Measurements from ENCODE around the gene MYO5B.

MYO5B gene

DNA sequence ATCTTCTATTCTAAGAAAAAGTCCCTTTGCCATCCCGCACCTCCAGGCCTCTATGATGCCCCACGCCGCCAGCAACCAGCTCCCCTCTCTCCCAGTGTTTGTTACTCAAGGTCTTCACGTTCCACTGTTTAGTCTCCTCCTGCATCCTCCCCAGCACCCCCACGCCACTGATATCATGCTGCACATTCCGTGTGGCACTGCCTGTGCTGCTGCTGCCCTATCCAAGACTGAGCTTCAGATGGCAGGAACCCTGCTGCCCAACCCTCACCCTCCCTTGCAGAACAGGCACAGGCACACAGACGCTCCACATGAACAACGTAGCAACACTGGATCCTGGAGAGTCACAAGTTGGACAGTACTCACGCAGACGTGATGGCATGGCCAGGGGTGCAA lies 35.3 kb downstream of the MYO5B start:
- no peak overlapping the region for H3K27ac ChIP-seq
- H3K4me2 ChIP-seq = no peak overlapping the region
- no peaks in the 10 kb centered on the region for H3K4me1 ChIP-seq
- H3K9me3 ChIP-seq = no peaks in the 10 kb centered on the region
- no peaks in the 10 kb centered on the region for H3K36me3 ChIP-seq
- no peak for TF ChIP-seq Cebpa-rat (IDR thresholded peaks at IDR 0.05)
- no peak overlapping the region for H3K4me3 ChIP-seq
- H4K20me1 ChIP-seq = no peaks in the 10 kb centered on the region
- no peak overlapping the region for H3K9ac ChIP-seq
- no peaks in the 10 kb centered on the region for H3K27me3 ChIP-seq

GRCh38 chr18:50158866-50159653 lies 35.9 kb downstream of the MYO5B start:
- Histone ChIP-seq H3K27me3 (no peaks in the 10 kb centered on the region), H3K9ac (no peak overlapping the region), H4K20me1 (no peaks in the 10 kb centered on the region), H3K4me3 (no peak overlapping the region), H3K36me3 (no peaks in the 10 kb centered on the region), H3K9me3 (no peaks in the 10 kb centered on the region), H3K4me2 (no peak overlapping the region), H3K27ac (no peak overlapping the region), H3K4me1 (no peaks in the 10 kb centered on the region)
- TF ChIP-seq Cebpa-rat (IDR thresholded peaks at IDR 0.05) = no peak

- Histone ChIP-seq H3K27me3 (no peaks in the 10 kb centered on the region), H3K9me3 (no peaks in the 10 kb centered on the region), H3K4me3 (no peak overlapping the region), H3K4me1 (no peaks in the 10 kb centered on the region), H4K20me1 (no peaks in the 10 kb centered on the region), H3K27ac (no peak overlapping the region), H3K4me2 (no peak overlapping the region), H3K9ac (no peak overlapping the region), H3K36me3 (no peaks in the 10 kb centered on the region)
- TF ChIP-seq Cebpa-rat (IDR thresholded peaks at IDR 0.05) = no peak
Measured at GRCh38 chr18:50155406-50155805, 39.5 kb downstream of the MYO5B start.

GRCh38 chr18:50154420-50154819 lies 40.5 kb downstream of the MYO5B start:
- no peak for TF ChIP-seq Cebpa-rat (IDR thresholded peaks at IDR 0.05)

GRCh38 chr18:50152900-50153299 lies 42.0 kb downstream of the MYO5B start:
- Histone ChIP-seq H3K4me2 (no peak overlapping the region), H3K9ac (no peak overlapping the region), H3K27ac (no peak overlapping the region)

More at GRCh38 chr18:50154420-50154819, 40.5 kb downstream of the MYO5B start:
- H3K9me3 ChIP-seq = no peaks in the 10 kb centered on the region
- no peaks in the 10 kb centered on the region for H4K20me1 ChIP-seq
- H3K27ac ChIP-seq = no peak overlapping the region
- no peaks in the 10 kb centered on the region for H3K36me3 ChIP-seq
- no peak overlapping the region for H3K4me3 ChIP-seq
- no peaks in the 10 kb centered on the region for H3K27me3 ChIP-seq
- no peak overlapping the region for H3K9ac ChIP-seq
- H3K4me1 ChIP-seq = no peaks in the 10 kb centered on the region
- no peak overlapping the region for H3K4me2 ChIP-seq

GRCh38 chr18:50151926-50152325 lies 43.0 kb downstream of the MYO5B start:
- Histone ChIP-seq H3K4me1 (no peaks in the 10 kb centered on the region), H3K27ac (no peak overlapping the region), H3K36me3 (no peaks in the 10 kb centered on the region), H3K9me3 (0 out of 2 replicates have a peak, but pooled peaks cover 4% of the 10 kb centered on the region), H3K27me3 (no peaks in the 10 kb centered on the region), H3K4me2 (no peak overlapping the region), H3K4me3 (no peak overlapping the region), H4K20me1 (no peaks in the 10 kb centered on the region), H3K9ac (no peak overlapping the region)
- TF ChIP-seq Cebpa-rat (IDR thresholded peaks at IDR 0.05) = no peak

More at GRCh38 chr18:50152900-50153299, 42.0 kb downstream of the MYO5B start:
- H3K36me3 ChIP-seq = no peaks in the 10 kb centered on the region
- no peak overlapping the region for H3K4me3 ChIP-seq
- no peaks in the 10 kb centered on the region for H3K27me3 ChIP-seq
- no peaks in the 10 kb centered on the region for H4K20me1 ChIP-seq
- H3K9me3 ChIP-seq = no peaks in the 10 kb centered on the region
- no peaks in the 10 kb centered on the region for H3K4me1 ChIP-seq
- TF ChIP-seq Cebpa-rat (IDR thresholded peaks at IDR 0.05) = no peak

- no peaks in the 10 kb centered on the region for H3K27me3 ChIP-seq
- no peak overlapping the region for H3K27ac ChIP-seq
- no peaks in the 10 kb centered on the region for H3K4me1 ChIP-seq
- H3K4me3 ChIP-seq = no peak overlapping the region
- no peak overlapping the region for H3K9ac ChIP-seq
- no peak overlapping the region for H3K4me2 ChIP-seq
- H3K9me3 ChIP-seq = 0 out of 2 replicates have a peak, but pooled peaks cover 4% of the 10 kb centered on the region
- TF ChIP-seq Cebpa-rat (IDR thresholded peaks at IDR 0.05) = no peak
- no peaks in the 10 kb centered on the region for H4K20me1 ChIP-seq
- no peaks in the 10 kb centered on the region for H3K36me3 ChIP-seq
Measured at GRCh38 chr18:50144540-50144939, 50.4 kb downstream of the MYO5B start.

- no peaks in the 10 kb centered on the region for H4K20me1 ChIP-seq
- no peak overlapping the region for H3K4me2 ChIP-seq
- no peaks in the 10 kb centered on the region for H3K4me1 ChIP-seq
- no peak for TF ChIP-seq Cebpa-rat (IDR thresholded peaks at IDR 0.05)
- H3K9ac ChIP-seq = no peak overlapping the region
- no peaks in the 10 kb centered on the region for H3K27me3 ChIP-seq
- 0 out of 2 replicates have a peak, but pooled peaks cover 4% of the 10 kb centered on the region for H3K9me3 ChIP-seq
- no peak overlapping the region for H3K27ac ChIP-seq
- H3K4me3 ChIP-seq = no peak overlapping the region
- no peaks in the 10 kb centered on the region for H3K36me3 ChIP-seq
Measured at GRCh38 chr18:50143886-50144285, 51.1 kb downstream of the MYO5B start.

DNA sequence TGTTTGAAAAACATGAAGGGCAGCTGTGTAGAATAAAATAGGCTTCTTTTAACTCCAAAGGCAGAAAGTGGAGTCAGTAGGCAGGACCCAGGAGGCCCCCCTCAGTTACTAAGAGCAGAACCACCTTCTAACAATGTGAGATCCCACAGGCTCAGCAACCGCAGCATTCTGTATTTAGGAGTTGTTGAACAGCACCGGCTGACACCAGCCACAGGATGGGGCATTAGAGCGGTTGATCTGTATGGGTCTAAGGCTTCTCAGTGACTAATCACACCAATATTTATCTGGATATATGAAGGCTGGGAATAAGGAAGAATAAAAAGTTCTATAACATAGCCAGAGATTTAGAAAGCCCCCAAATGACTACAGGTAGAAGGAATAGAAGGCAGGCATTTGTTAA lies 51.7 kb downstream of the MYO5B start:
- Histone ChIP-seq H3K27me3 (no peaks in the 10 kb centered on the region), H4K20me1 (no peaks in the 10 kb centered on the region), H3K36me3 (no peaks in the 10 kb centered on the region), H3K27ac (no peak overlapping the region), H3K4me1 (no peaks in the 10 kb centered on the region), H3K4me2 (no peak overlapping the region), H3K4me3 (no peak overlapping the region), H3K9ac (no peak overlapping the region), H3K9me3 (0 out of 2 replicates have a peak, but pooled peaks cover 4% of the 10 kb centered on the region)
- no peak for TF ChIP-seq Cebpa-rat (IDR thresholded peaks at IDR 0.05)

DNA sequence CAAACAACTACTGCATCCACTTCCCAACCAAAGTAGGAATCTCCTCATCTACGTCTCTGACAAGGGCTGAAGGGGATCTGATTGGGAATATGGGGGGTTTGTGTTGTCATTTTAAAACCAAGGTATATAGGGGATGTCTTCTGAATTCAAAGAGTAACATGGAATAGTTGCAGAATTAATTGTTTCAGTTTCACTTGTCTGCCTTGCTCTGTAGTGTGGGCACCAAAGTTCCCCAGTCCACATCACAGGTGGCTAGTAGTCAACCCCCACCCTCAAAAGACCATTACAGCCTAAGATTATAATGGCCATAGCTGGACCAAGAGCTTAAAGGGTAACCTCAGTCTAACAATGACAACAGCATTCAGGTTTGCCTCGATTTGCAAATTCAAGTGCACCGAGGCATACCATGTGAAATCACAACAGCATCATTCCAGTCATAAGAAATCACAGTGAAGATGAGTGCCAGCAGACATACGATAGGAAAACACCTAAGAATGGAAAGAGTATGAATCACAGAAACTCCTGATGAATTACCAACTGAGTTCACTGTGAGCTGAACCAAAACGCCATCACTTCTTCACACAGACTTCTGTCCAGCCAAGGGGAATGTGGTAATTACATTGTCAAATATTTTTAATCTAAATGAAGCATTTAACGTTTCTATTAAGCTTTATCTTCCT lies 52.4 kb downstream of the MYO5B start:
- Histone ChIP-seq H4K20me1 (no peaks in the 10 kb centered on the region), H3K9me3 (0 out of 2 replicates have a peak, but pooled peaks cover 2% of the 10 kb centered on the region), H3K4me2 (no peak overlapping the region), H3K4me1 (no peaks in the 10 kb centered on the region), H3K4me3 (no peak overlapping the region), H3K27me3 (no peaks in the 10 kb centered on the region), H3K36me3 (no peaks in the 10 kb centered on the region), H3K9ac (no peak overlapping the region), H3K27ac (no peak overlapping the region)
- TF ChIP-seq Cebpa-rat (IDR thresholded peaks at IDR 0.05) = no peak

Data from BLaER1 (cell line).